Measurements from ENCODE around the gene RESP18. TPM values are rescaled to one million over a fixed set of nuclear protein-coding genes. Genes with fewer than 3 reads are reported as not detected.

RESP18 gene
- total RNA-seq, 1 experiment from 2014 or later = not detected

DNA sequence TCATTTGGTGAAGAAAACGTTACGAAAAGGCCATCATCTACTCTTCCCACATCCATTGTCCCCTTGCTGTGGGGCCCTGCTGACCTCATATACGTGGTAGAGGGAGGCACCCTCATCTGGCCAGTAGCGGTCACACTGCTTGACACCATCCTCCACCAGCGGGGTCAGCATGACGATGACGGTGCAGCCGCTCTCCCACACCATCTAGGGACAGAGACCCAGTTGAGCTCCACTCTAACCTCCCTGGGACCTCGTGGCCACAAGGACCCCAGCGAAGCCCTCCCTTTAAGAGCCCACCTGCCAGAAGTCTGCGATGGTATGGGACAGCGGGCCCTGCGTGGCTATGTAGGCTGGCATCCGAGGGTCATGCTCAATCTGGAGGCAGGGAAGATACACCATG, 36.4 kb downstream of the RESP18 start (continued):
- TF ChIP-seq FOSL1 (IDR thresholded peaks at IDR 0.05; ENCODE audit: low read depth) (no peak), CBX3 (IDR thresholded peaks at IDR 0.05; ENCODE audit: low read depth) (no peak)
- TF ChIP-seq, protein P1, sequence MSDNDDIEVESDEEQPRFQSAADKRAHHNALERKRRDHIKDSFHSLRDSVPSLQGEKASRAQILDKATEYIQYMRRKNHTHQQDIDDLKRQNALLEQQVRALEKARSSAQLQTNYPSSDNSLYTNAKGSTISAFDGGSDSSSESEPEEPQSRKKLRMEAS (IDR thresholded peaks at IDR 0.05) = no peak

DNA sequence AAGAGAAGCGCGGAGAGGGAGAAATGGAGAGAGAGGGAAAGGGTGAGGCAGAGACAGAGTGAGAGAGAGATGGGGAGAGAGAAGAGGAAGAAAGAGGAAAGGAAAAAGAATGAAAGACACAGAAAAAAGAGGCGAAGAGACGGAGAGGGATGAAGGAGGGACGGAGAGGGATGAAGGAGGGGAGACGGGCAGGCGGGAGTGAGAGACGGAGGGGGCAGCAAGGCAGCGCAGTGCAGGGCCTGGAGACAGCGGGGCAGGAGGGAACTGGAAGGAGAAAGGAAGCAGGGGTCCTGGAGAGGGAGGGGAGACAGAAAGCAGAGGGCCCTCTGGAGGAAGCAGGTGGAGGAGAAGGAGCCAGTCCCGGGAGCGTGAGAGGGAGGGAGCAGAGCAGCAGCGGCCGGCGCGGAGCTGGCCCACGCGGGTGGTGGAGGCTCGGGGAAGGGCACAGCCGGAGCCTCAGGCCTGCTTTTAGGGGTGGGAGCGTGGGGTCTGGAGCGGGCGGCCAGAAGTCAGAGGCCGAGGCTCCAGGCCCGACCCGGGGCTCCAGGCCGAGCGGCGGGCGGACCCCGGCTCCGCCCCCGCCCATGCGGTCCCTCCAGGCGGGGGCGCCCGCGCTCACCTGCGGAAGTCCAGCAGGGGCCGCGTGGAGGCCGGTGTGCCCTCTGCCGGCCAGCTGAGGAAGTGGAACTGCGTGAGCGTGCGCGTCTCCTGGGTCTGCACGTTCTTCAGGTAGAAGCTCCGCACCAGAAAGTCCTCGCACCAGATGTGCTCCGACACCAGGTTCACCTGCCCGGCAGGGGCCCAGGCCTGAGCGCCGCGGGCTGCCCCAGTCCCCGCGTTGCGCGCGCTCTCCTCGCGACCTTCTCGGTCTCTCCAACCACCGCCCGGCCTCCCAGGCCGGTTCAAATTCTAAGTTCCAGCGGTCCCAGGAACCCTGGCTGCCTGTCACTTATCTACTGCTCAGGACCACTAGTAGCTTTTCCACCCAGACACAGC, 37.9 kb downstream of the RESP18 start:
- Histone ChIP-seq H3K9me3 (ENCODE audit: control insufficient read depth in 1 of 2, insufficient read depth in 1 of 2, low read depth in 1 of 2, low read length in 2 of 2) (no peaks in the 10 kb centered on the region), H3K9me2 (ENCODE audit: insufficient read depth) (no peaks in the 10 kb centered on the region), H3K9ac (ENCODE audit: low read length) (peak overlapping the region; percentile 53), H2AFZ (ENCODE audit: low read depth, low read length, poor library complexity, severe bottlenecking) (peak overlapping the region; percentile 87), H3K4me3 (replicated peaks in 1 of 2; ENCODE audit: low read depth in 1 of 2, low read length in 2 of 2) (peak overlapping the region; percentile 33 to 50), H3K27me3 (ENCODE audit: insufficient read depth, low read length) (no peaks in the 10 kb centered on the region), H3K4me2 (ENCODE audit: low read length) (peak overlapping the region; percentile 83), H3K36me3 (ENCODE audit: control insufficient read depth in 1 of 2, insufficient read depth in 2 of 2, low read length in 2 of 2) (no peaks in the 10 kb centered on the region), H3K27ac (ENCODE audit: low read depth, low read length) (peak overlapping the region; percentile 25; the same call in 1 of the 2 replicates), H3K79me2 (ENCODE audit: insufficient read depth, low read length) (no peaks in the 10 kb centered on the region), H4K20me1 (ENCODE audit: insufficient read depth) (no peaks in the 10 kb centered on the region), H3K4me1 (ENCODE audit: control insufficient read depth in 1 of 2, insufficient read depth in 2 of 2, low read length in 2 of 2) (peaks cover 7 to 20% of the 10 kb centered on the region in 2 experiments; a peak in 3 of 4 replicates)
- RAD21 ChIA-PET (ENCODE audit: low non-redundant PET in 1 of 2, low total read pairs in 2 of 2, uncharacterized antibody in 2 of 2, unreplicated experiment in 2 of 2) = interaction anchor here (0.5 to 0.6 kb wide), 3 partner anchors 41 to 118 kb away, joined by 3 to 4 read pairs (median 3); partner anchors contain the start of genes CNPPD1 (in 1 of the 2) and DNPEP (in 1 of the 2)
- intact Hi-C loops (cut with micrococcal nuclease) = loop anchor here (1.0 to 5.0 kb wide), 5 partner anchors 15 to 237 kb away; partner anchors contain the start of genes ANKZF1, ATG9A, DNAJB2 and SLC23A3
- CTCF ChIA-PET = interaction anchor here (0.6 to 4.5 kb wide), 43 partner anchors 8 to 447 kb away, joined by 3 to 71 read pairs (median 5); partner anchors contain the start of genes ABCB6, ANKZF1, ATG9A and CNPPD1
- DNase-seq (ENCODE audit: low read depth, low spot score) (peak; percentile 78), ATAC-seq (peak; percentile 86)
- no TSS peak for BruUV-seq (replicated peaks)
- POLR2A ChIA-PET = interaction anchor here (0.9 to 1.3 kb wide), 6 partner anchors 16 to 77 kb away, joined by 3 to 6 read pairs (median 4); partner anchors contain the start of genes DNAJB2 and TUBA4A
- TF ChIP-seq ZFX (IDR thresholded peaks at IDR 0.05) = peak; percentile 73; the same call in 1 of the 2 replicates
- TF ChIP-seq POLR2AphosphoS5 (IDR thresholded peaks at IDR 0.05; ENCODE audit: low read depth, low read length) = peak; percentile 66
- TF ChIP-seq YY1 (IDR thresholded peaks at IDR 0.05; ENCODE audit: extremely low read depth, insufficient replicate concordance, low read depth, low read length) = peak; percentile 81
- TF ChIP-seq, protein P2, sequence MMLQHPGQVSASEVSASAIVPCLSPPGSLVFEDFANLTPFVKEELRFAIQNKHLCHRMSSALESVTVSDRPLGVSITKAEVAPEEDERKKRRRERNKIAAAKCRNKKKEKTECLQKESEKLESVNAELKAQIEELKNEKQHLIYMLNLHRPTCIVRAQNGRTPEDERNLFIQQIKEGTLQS (IDR thresholded peaks at IDR 0.05) = no peak
- TF ChIP-seq, protein P3, sequence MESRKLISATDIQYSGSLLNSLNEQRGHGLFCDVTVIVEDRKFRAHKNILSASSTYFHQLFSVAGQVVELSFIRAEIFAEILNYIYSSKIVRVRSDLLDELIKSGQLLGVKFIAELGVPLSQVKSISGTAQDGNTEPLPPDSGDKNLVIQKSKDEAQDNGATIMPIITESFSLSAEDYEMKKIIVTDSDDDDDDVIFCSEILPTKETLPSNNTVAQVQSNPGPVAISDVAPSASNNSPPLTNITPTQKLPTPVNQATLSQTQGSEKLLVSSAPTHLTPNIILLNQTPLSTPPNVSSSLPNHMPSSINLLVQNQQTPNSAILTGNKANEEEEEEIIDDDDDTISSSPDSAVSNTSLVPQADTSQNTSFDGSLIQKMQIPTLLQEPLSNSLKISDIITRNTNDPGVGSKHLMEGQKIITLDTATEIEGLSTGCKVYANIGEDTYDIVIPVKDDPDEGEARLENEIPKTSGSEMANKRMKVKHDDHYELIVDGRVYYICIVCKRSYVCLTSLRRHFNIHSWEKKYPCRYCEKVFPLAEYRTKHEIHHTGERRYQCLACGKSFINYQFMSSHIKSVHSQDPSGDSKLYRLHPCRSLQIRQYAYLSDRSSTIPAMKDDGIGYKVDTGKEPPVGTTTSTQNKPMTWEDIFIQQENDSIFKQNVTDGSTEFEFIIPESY (IDR thresholded peaks at IDR 0.05; ENCODE audit: extremely low read depth, insufficient replicate concordance, low read length) = peak; percentile 81
- peak; percentile 44 for TF ChIP-seq TCF7L2 (IDR thresholded peaks at IDR 0.05; ENCODE audit: borderline replicate concordance, extremely low read depth, insufficient read depth, insufficient read length)
- TF ChIP-seq SRF (IDR thresholded peaks at IDR 0.05; ENCODE audit: low read depth) = no peak
- TF ChIP-seq, protein P1 (IDR thresholded peaks at IDR 0.05) = peak; percentile 96
- TF ChIP-seq JUND (IDR thresholded peaks at IDR 0.05) = no peak
- no peak for TF ChIP-seq ELF1 (IDR thresholded peaks at IDR 0.05; ENCODE audit: borderline replicate concordance, low read depth)
- TF ChIP-seq SP1 (IDR thresholded peaks at IDR 0.05; ENCODE audit: low read depth) = no peak
- TF ChIP-seq POLR2A (IDR thresholded peaks at IDR 0.05; ENCODE audit: borderline replicate concordance, extremely low read depth, insufficient read depth, insufficient read length) = no peak
- TF ChIP-seq RAD21 (IDR thresholded peaks at IDR 0.05; ENCODE audit: low read depth) = peak; percentile 83
- TF ChIP-seq SIN3A (IDR thresholded peaks at IDR 0.05; ENCODE audit: low read depth) = no peak
- TF ChIP-seq, protein P4, sequence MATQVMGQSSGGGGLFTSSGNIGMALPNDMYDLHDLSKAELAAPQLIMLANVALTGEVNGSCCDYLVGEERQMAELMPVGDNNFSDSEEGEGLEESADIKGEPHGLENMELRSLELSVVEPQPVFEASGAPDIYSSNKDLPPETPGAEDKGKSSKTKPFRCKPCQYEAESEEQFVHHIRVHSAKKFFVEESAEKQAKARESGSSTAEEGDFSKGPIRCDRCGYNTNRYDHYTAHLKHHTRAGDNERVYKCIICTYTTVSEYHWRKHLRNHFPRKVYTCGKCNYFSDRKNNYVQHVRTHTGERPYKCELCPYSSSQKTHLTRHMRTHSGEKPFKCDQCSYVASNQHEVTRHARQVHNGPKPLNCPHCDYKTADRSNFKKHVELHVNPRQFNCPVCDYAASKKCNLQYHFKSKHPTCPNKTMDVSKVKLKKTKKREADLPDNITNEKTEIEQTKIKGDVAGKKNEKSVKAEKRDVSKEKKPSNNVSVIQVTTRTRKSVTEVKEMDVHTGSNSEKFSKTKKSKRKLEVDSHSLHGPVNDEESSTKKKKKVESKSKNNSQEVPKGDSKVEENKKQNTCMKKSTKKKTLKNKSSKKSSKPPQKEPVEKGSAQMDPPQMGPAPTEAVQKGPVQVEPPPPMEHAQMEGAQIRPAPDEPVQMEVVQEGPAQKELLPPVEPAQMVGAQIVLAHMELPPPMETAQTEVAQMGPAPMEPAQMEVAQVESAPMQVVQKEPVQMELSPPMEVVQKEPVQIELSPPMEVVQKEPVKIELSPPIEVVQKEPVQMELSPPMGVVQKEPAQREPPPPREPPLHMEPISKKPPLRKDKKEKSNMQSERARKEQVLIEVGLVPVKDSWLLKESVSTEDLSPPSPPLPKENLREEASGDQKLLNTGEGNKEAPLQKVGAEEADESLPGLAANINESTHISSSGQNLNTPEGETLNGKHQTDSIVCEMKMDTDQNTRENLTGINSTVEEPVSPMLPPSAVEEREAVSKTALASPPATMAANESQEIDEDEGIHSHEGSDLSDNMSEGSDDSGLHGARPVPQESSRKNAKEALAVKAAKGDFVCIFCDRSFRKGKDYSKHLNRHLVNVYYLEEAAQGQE (IDR thresholded peaks at IDR 0.05; ENCODE audit: low read depth) = no peak
